Coronary artery (tissue), 2 donors: ENCODE measurements around the gene LHPP.

Source experiments
- DNase-seq: peaks from one replicate; pipeline ENCODE4 v3.0.0-alpha.2; 2017; ENCODE audit warnings: low spot score
- H3K27ac ChIP-seq, 2 donors: fragments of 200-600 bp; sonication (generic); one replicate each; pipeline ENCODE4 v1.5.1; 2016 to 2019
- H3K4me3 ChIP-seq: fragments of 200-600 bp; sonication (generic); 2 replicates; pipeline ENCODE4 v1.5.1; 2016; ENCODE audit warnings: mild to moderate bottlenecking, moderate library complexity
- CTCF ChIP-seq: fragments of 200-600 bp; sonication (generic); IDR thresholded peaks from one replicate; pipeline ENCODE4 v1.5.1; 2019; ENCODE audit warnings: antibody characterized with exemption

The LHPP gene

GRCh38 chr10:124481717-124482116 is 20.1 kb downstream of the LHPP start:
- no peak for DNase-seq
- no peak for TF ChIP-seq CTCF
- no peak overlapping the region for H3K4me3 ChIP-seq
- H3K27ac ChIP-seq = no peak overlapping the region

- H3K27ac ChIP-seq = no peak overlapping the region
- H3K4me3 ChIP-seq = no peak overlapping the region
- TF ChIP-seq CTCF = no peak
- no peak for DNase-seq
Measured at GRCh38 chr10:124482236-124482800, 20.7 kb downstream of the LHPP start.

- no peak overlapping the region for H3K4me3 ChIP-seq
- DNase-seq = no peak
- TF ChIP-seq CTCF = no peak
- H3K27ac ChIP-seq = no peak overlapping the region
Measured at GRCh38 chr10:124482876-124483275, 21.3 kb downstream of the LHPP start.

GRCh38 chr10:124484031-124484430 is 22.4 kb downstream of the LHPP start:
- no peak overlapping the region for H3K4me3 ChIP-seq
- H3K27ac ChIP-seq = no peak overlapping the region
- TF ChIP-seq CTCF = no peak
- no peak for DNase-seq

GRCh38 chr10:124484661-124485060 is 23.0 kb downstream of the LHPP start:
- DNase-seq = no peak
- no peak overlapping the region for H3K27ac ChIP-seq
- no peak for TF ChIP-seq CTCF

GRCh38 chr10:124486635-124487034 is 25.0 kb downstream of the LHPP start:
- Histone ChIP-seq H3K27ac (no peak overlapping the region), H3K4me3 (no peak overlapping the region)
- TF ChIP-seq CTCF = no peak
- no peak for DNase-seq

More at GRCh38 chr10:124484661-124485060, 23.0 kb downstream of the LHPP start:
- H3K4me3 ChIP-seq = no peak overlapping the region

GRCh38 chr10:124491105-124491504 is 29.5 kb downstream of the LHPP start:
- no peak for TF ChIP-seq CTCF
- Histone ChIP-seq H3K4me3 (no peak overlapping the region), H3K27ac (no peak overlapping the region)
- no peak for DNase-seq
